Peyer's patch (tissue), 4 donors: ENCODE measurements around the gene SMTN.

Experiments used
- CTCF ChIP-seq, 6 experiments: fragments of 450-650 bp in 4 of 6; fragments of 200-600 bp in 2 of 6; sonication (generic) in 1 of 6; IDR thresholded peaks; one replicate each; pipeline ENCODE4 v1.5.1; 2017 to 2019; ENCODE audit warnings: antibody characterized with exemption in 6 of 6, mild to moderate bottlenecking in 3 of 6, moderate library complexity in 1 of 6
- POLR2A ChIP-seq, 2 donors: fragments of 450-650 bp; IDR thresholded peaks; one replicate each; pipeline ENCODE4 v1.5.1; 2017; ENCODE audit warnings: antibody characterized with exemption in 2 of 2, mild to moderate bottlenecking in 2 of 2, moderate library complexity in 2 of 2

GRCh38 chr22:31080164-31080847 lies 812 bp upstream of the SMTN start:
- TF ChIP-seq POLR2A (IDR thresholded peaks at IDR 0.05), result peak in 1 of 2 donors; percentile 19
- no peak for TF ChIP-seq CTCF (IDR thresholded peaks at IDR 0.05)
